IMR-90 (cell line): ENCODE data around the gene SLX9. TPM values are rescaled to one million over a fixed set of nuclear protein-coding genes. Genes with fewer than 3 reads are reported as not detected.

ENCODE experiments used
- ATAC-seq: fragments of 200-7000 bp; cut with Tn5 transposase; 2 replicates; pipeline ENCODE4 v1.9.1; 2020; ENCODE audit warnings: low read depth, mild to moderate bottlenecking, moderate library complexity
- BruUV-seq: library from RNA; stranded (reverse); fragments of 400-500 nt; replicated peaks from 2 replicates; lab custom pipeline; 2021; lab: Mats Ljungman, UMichigan
- CTCF ChIA-PET: fragments of 300-600 bp; formaldehyde crosslinking; extraction: SDS; loops from one replicate; lab custom pipeline; 2021; ENCODE audit warnings: antibody characterized with exemption; lab: Yijun Ruan, JAX
- POLR2A ChIA-PET: fragments of 300-600 bp; sonication (Branson Sonifier 250); formaldehyde crosslinking; loops from one replicate; lab custom pipeline; 2022; ENCODE audit warnings: antibody characterized with exemption; ENCODE audit not compliant: unreplicated experiment; lab: Charles Lee
- DNase-seq: peaks from one replicate; pipeline ENCODE4 v3.0.0; 2013
- H2AFZ ChIP-seq: replicated peaks from 2 replicates; pipeline ENCODE3; 2013; ENCODE audit warnings: low read length, mild to moderate bottlenecking; ENCODE audit not compliant: poor library complexity
- H2AK5ac ChIP-seq: 2 replicates; pipeline ENCODE4 v1.6.1; 2013; ENCODE audit warnings: low read depth, low read length, inconsistent platforms
- H2AK9ac ChIP-seq: replicated peaks from 2 replicates; pipeline ENCODE3; 2013; ENCODE audit warnings: mild to moderate bottlenecking, low read depth, low read length, moderate library complexity; ENCODE audit not compliant: poor library complexity
- H2BK120ac ChIP-seq: 2 replicates; pipeline ENCODE4 v1.6.1; 2013; ENCODE audit warnings: low read depth, low read length, inconsistent platforms
- H2BK15ac ChIP-seq: 3 replicates; pipeline ENCODE4 v1.6.1; 2013; ENCODE audit warnings: low read depth, low read length, inconsistent platforms
- H2BK20ac ChIP-seq: 2 replicates; pipeline ENCODE4 v1.6.1; 2013; ENCODE audit warnings: low read depth, mild to moderate bottlenecking, inconsistent platforms, low read length, moderate library complexity
- H2BK5ac ChIP-seq: 2 replicates; pipeline ENCODE4 v1.6.1; 2013; ENCODE audit warnings: mild to moderate bottlenecking, low read depth, low read length, inconsistent platforms; ENCODE audit not compliant: poor library complexity, severe bottlenecking
- H3K14ac ChIP-seq: replicated peaks from 2 replicates; pipeline ENCODE4 v1.6.1; 2013; ENCODE audit warnings: low read depth, low read length, inconsistent platforms
- H3K18ac ChIP-seq: 2 replicates; pipeline ENCODE4 v1.6.1; 2013; ENCODE audit warnings: low read depth, low read length, control low read depth
- H3K23ac ChIP-seq: 2 replicates; pipeline ENCODE4 v1.6.1; 2013; ENCODE audit warnings: low read depth, low read length, inconsistent platforms
- H3K27ac ChIP-seq: 2 replicates; pipeline ENCODE4 v1.5.1; 2013; ENCODE audit warnings: mild to moderate bottlenecking, control low read depth, low read length; ENCODE audit not compliant: insufficient read depth
- H3K27me3 ChIP-seq: 2 replicates; pipeline ENCODE4 v1.6.1; 2013; ENCODE audit warnings: low read length; ENCODE audit not compliant: control insufficient read depth, insufficient read depth
- H3K36me3 ChIP-seq: 2 replicates; pipeline ENCODE4 v1.6.1; 2013; ENCODE audit warnings: low read length, mixed read lengths; ENCODE audit not compliant: control insufficient read depth, insufficient read depth
- H3K4ac ChIP-seq: 2 replicates; pipeline ENCODE4 v1.6.1; 2013; ENCODE audit warnings: low read depth, low read length, inconsistent platforms
- H3K4me1 ChIP-seq: 2 replicates; pipeline ENCODE4 v1.6.1; 2013; ENCODE audit warnings: low read length, mixed read lengths; ENCODE audit not compliant: control insufficient read depth, insufficient read depth
- H3K4me2 ChIP-seq: 2 replicates; pipeline ENCODE4 v1.6.1; 2013; ENCODE audit warnings: low read depth, mild to moderate bottlenecking, control low read depth, low read length, moderate library complexity
- H3K4me3 ChIP-seq: 2 replicates; pipeline ENCODE4 v1.5.1; 2013; ENCODE audit warnings: low read depth, mild to moderate bottlenecking, control low read depth, low read length, moderate library complexity; ENCODE audit not compliant: insufficient read depth
- H3K56ac ChIP-seq: 2 replicates; pipeline ENCODE4 v1.6.1; 2013; ENCODE audit warnings: low read length, inconsistent platforms; ENCODE audit not compliant: insufficient read depth; ENCODE audit errors: extremely low read depth
- H3K79me1 ChIP-seq, 2 experiments: 2 replicates each; pipeline ENCODE4 v1.6.1; 2013; ENCODE audit warnings: low read length in 2 of 2, inconsistent platforms in 1 of 2, low read depth in 1 of 2
- H3K9ac ChIP-seq: 2 replicates; pipeline ENCODE4 v1.6.1; 2013; ENCODE audit warnings: low read depth, low read length, control low read depth
- H3K9me1 ChIP-seq: 2 replicates; pipeline ENCODE4 v1.6.1; 2013; ENCODE audit warnings: low read length, inconsistent platforms; ENCODE audit not compliant: insufficient read depth
- H3K9me3 ChIP-seq: 2 replicates; pipeline ENCODE4 v1.6.1; 2013; ENCODE audit warnings: low read length; ENCODE audit not compliant: control insufficient read depth, insufficient read depth
- H4K20me1 ChIP-seq: 2 replicates; pipeline ENCODE4 v1.6.1; 2013; ENCODE audit warnings: low read length, inconsistent platforms; ENCODE audit not compliant: insufficient read depth
- H4K5ac ChIP-seq: 2 replicates; pipeline ENCODE4 v1.6.1; 2013; ENCODE audit warnings: mild to moderate bottlenecking, low read depth, low read length, control low read depth
- H4K8ac ChIP-seq, 2 experiments: 2 replicates each; pipeline ENCODE4 v1.6.1; 2013; ENCODE audit warnings: low read depth in 2 of 2, low read length in 2 of 2, control low read depth in 1 of 2, inconsistent platforms in 1 of 2
- H4K91ac ChIP-seq: 2 replicates; pipeline ENCODE4 v1.6.1; 2013; ENCODE audit warnings: low read depth, low read length, inconsistent platforms; ENCODE audit not compliant: insufficient read depth
- BHLHE40 ChIP-seq: fragments of 150-350 bp; IDR thresholded peaks from 2 replicates; pipeline ENCODE4 v1.6.1; 2016; ENCODE audit warnings: mild to moderate bottlenecking, low read depth, low read length
- CHD1 ChIP-seq: IDR thresholded peaks from 2 replicates; pipeline ENCODE4 v1.6.1; 2012; ENCODE audit warnings: low read depth, low read length, improper control_type of control experiment
- MAFK ChIP-seq: IDR thresholded peaks from 2 replicates; pipeline ENCODE4 v1.6.1; 2012; ENCODE audit warnings: low read depth, low read length, improper control_type of control experiment
- MAZ ChIP-seq: IDR thresholded peaks from 2 replicates; pipeline ENCODE4 v1.6.1; 2012; ENCODE audit warnings: low read depth, mild to moderate bottlenecking, low read length, improper control_type of control experiment, moderate library complexity, borderline replicate concordance
- MXI1 ChIP-seq: IDR thresholded peaks from 2 replicates; pipeline ENCODE4 v1.6.1; 2012; ENCODE audit warnings: low read depth, mild to moderate bottlenecking, low read length, moderate library complexity, borderline replicate concordance
- NFE2L2 ChIP-seq: fragments of 150-350 bp; IDR thresholded peaks from 2 replicates; pipeline ENCODE4 v1.6.1; 2016; ENCODE audit warnings: low read depth, mild to moderate bottlenecking, low read length
- POLR2A ChIP-seq: IDR thresholded peaks from 2 replicates; pipeline ENCODE4 v1.6.1; 2012; ENCODE audit warnings: mild to moderate bottlenecking, low read depth, low read length
- RAD21 ChIP-seq: IDR thresholded peaks from 2 replicates; pipeline ENCODE4 v1.6.1; 2012; ENCODE audit warnings: low read length, improper control_type of control experiment
- RCOR1 ChIP-seq: IDR thresholded peaks from 2 replicates; pipeline ENCODE4 v1.6.1; 2012; ENCODE audit warnings: mild to moderate bottlenecking, low read length, improper control_type of control experiment; ENCODE audit not compliant: insufficient replicate concordance
- RFX5 ChIP-seq: IDR thresholded peaks from 2 replicates; pipeline ENCODE4 v1.8.0; 2012; ENCODE audit warnings: low read depth, mild to moderate bottlenecking, low read length, moderate library complexity
- SMC3 ChIP-seq: fragments of 150-350 bp; IDR thresholded peaks from 2 replicates; pipeline ENCODE4 v1.6.1; 2016; ENCODE audit warnings: low read depth, mild to moderate bottlenecking, antibody characterized with exemption, low read length, moderate library complexity
- WGBS, 2 experiments: methylation state at CpG; one replicate each; pipeline versions ENCODE4 v1.1.5 to v1.1.7; 2013; ENCODE audit warnings: missing lambda C conversion rate in 2 of 2; ENCODE audit not compliant: insufficient read length in 1 of 2; ENCODE audit errors: extremely low coverage in 2 of 2; 5-methylcytosine and 5-hydroxymethylcytosine counted together
- dilution Hi-C: fragments of 300-500 bp; cut with HindIII; formaldehyde crosslinking; loops from one replicate; pipeline ENCODE4 v1.14.3; 2018; ENCODE audit warnings: low sequenced_read_pairs; ENCODE audit not compliant: unreplicated experiment
- in situ Hi-C: fragments of 300-500 bp; cut with MboI; formaldehyde crosslinking; loops from 3 replicates; pipeline ENCODE4 v1.14.3; 2019; ENCODE audit warnings: low sequenced_read_pairs, inconsistent platforms, mixed read lengths
- intact Hi-C: fragments of 100-400 bp; cut with micrococcal nuclease; formaldehyde crosslinking; loops from 2 replicates; pipeline ENCODE4 v1.10.0; 2022
- polyA plus RNA-seq, 3 experiments: library from polyadenylated mRNA; depleted of rRNA; stranded (reverse); fragments of >200 nt; gene quantifications; 2 replicates each; pipeline ENCODE4 v1.2.3, GENCODE V29; 2012; ENCODE audit warnings: low replicate concordance in 1 of 3
- total RNA-seq: library from RNA; depleted of rRNA; stranded (reverse); fragments of >200 nt; gene quantifications from 2 replicates; pipeline ENCODE4 v1.2.3, GENCODE V29; 2012
- TF ChIP-seq, protein P1 (sequence below): fragments of 150-350 bp; IDR thresholded peaks from 2 replicates; pipeline ENCODE4 v1.6.1; 2016; ENCODE audit warnings: low read depth, mild to moderate bottlenecking, low read length, moderate library complexity, borderline replicate concordance
- TF ChIP-seq, protein P2 (sequence below): fragments of 150-350 bp; IDR thresholded peaks from 2 replicates; pipeline ENCODE4 v1.6.1; 2017; ENCODE audit warnings: mild to moderate bottlenecking, antibody characterized with exemption, low read length, low read depth

The SLX9 gene
- total and polyA plus RNA-seq, 2 of the 4 experiments (the other 2 are of a cell fraction) = 10.4 to 21.7 TPM

DNA sequence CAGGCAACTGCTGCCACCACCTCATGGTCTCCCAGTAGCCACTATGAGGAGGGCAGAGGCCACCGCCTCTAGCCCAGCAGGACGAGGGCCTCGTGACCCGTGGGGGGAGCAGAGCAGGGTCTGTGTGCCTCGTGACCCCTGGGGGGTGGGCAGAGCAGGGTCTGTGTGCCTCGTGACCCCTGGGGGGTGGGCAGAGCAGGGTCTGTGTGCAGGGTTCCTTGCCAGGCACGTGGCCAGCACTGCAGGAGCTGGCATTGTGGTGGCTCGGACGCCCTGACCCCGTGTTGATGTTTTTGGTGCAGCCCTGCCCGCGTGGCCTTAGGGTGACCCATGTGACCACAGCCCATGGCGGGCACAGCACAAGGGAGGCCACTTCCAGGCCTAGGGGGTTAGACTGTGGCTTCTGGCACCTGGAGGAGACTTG is 52.8 kb downstream of the SLX9 start (continued):
- no peak for TF ChIP-seq MXI1

GRCh38 chr21:44993321-44994046 is 53.7 kb downstream of the SLX9 start:
- Histone ChIP-seq H2BK120ac (no peak overlapping the region), H3K14ac (0 out of 2 replicates have a peak overlapping the region, but pooled peaks have one; percentile 19), H3K79me1 (no peaks in the 10 kb centered on the region), H3K4me2 (no peak overlapping the region), H4K20me1 (peaks cover 3% of the 10 kb centered on the region; the same call in 1 of the 2 replicates), H2BK20ac (peak overlapping the region; percentile 33; the same call in 1 of the 2 replicates), H3K4me1 (peaks cover 25% of the 10 kb centered on the region), H3K27me3 (peaks cover 41% of the 10 kb centered on the region), H4K5ac (peak overlapping the region; percentile 25; the same call in 1 of the 2 replicates), H4K8ac (no peak overlapping the region), H2BK5ac (no peak overlapping the region), H2AFZ (no peak overlapping the region), H3K9me3 (no peaks in the 10 kb centered on the region), H3K4ac (peak overlapping the region; percentile 31; the same call in 1 of the 2 replicates), H4K91ac (peak overlapping the region; percentile 51; the same call in 1 of the 2 replicates), H3K36me3 (no peaks in the 10 kb centered on the region), H3K56ac (no peak overlapping the region), H3K9me1 (no peaks in the 10 kb centered on the region), H3K18ac (peak overlapping the region; percentile 57; the same call in 1 of the 2 replicates), H3K9ac (no peak overlapping the region), H2BK15ac (0 out of 3 replicates have a peak overlapping the region, but pooled peaks have one; percentile 56), H3K4me3 (no peak overlapping the region), H2AK5ac (peak overlapping the region; percentile 89), H3K23ac (no peak overlapping the region), H3K27ac (no peak overlapping the region), H2AK9ac (no peak overlapping the region)
- DNase-seq = no peak
- no TSS peak for BruUV-seq
- in situ Hi-C loops (no loop called here), intact Hi-C loops (no loop called here), dilution Hi-C loops (no loop called here)
- ChIA-PET POLR2A (no interaction called here), CTCF (no interaction called here)
- ATAC-seq = no peak
- WGBS, 2 experiments = 94% methylated on average over 9 of the region's 20 CpGs; no CpG with 5 or more reads in 1 of the 2 experiments
- TF ChIP-seq, protein P1, sequence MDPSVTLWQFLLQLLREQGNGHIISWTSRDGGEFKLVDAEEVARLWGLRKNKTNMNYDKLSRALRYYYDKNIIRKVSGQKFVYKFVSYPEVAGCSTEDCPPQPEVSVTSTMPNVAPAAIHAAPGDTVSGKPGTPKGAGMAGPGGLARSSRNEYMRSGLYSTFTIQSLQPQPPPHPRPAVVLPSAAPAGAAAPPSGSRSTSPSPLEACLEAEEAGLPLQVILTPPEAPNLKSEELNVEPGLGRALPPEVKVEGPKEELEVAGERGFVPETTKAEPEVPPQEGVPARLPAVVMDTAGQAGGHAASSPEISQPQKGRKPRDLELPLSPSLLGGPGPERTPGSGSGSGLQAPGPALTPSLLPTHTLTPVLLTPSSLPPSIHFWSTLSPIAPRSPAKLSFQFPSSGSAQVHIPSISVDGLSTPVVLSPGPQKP = no peak
- TF ChIP-seq RCOR1 (no peak), RAD21 (no peak), POLR2A (no peak), NFE2L2 (no peak), MAZ (no peak), BHLHE40 (no peak), MXI1 (no peak), RFX5 (no peak), CHD1 (no peak), SMC3 (no peak), MAFK (no peak)
- TF ChIP-seq, protein P2, sequence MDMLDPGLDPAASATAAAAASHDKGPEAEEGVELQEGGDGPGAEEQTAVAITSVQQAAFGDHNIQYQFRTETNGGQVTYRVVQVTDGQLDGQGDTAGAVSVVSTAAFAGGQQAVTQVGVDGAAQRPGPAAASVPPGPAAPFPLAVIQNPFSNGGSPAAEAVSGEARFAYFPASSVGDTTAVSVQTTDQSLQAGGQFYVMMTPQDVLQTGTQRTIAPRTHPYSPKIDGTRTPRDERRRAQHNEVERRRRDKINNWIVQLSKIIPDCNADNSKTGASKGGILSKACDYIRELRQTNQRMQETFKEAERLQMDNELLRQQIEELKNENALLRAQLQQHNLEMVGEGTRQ = no peak
